T-helper 2 cell treated with Interferon-gamma antibody and Interleukin-4, amounts not matched to agents 100 ng/mL and 5 ng/mL, for 36 hours (primary cell): ENCODE results near the gene NOTCH4. TPM values are rescaled to one million over a fixed set of nuclear protein-coding genes. Genes with fewer than 3 reads are reported as not detected.
"Not testable (repeated sequence)": the region's sequence is repeated elsewhere in the genome, so short reads cannot be mapped to it uniquely, and the experiment has no call there.

Source experiments
- intact Hi-C: fragments of 100-400 bp; cut with micrococcal nuclease; formaldehyde crosslinking; loops from one replicate; pipeline ENCODE4 v1.15.1; 2023
- total RNA-seq: library from RNA; stranded (reverse); gene quantifications from 2 replicates; pipeline ENCODE4 v1.2.3, GENCODE V29; 2022

The NOTCH4 gene
- 0.16 and 0.18 TPM in 2 replicates for total RNA-seq

DNA sequence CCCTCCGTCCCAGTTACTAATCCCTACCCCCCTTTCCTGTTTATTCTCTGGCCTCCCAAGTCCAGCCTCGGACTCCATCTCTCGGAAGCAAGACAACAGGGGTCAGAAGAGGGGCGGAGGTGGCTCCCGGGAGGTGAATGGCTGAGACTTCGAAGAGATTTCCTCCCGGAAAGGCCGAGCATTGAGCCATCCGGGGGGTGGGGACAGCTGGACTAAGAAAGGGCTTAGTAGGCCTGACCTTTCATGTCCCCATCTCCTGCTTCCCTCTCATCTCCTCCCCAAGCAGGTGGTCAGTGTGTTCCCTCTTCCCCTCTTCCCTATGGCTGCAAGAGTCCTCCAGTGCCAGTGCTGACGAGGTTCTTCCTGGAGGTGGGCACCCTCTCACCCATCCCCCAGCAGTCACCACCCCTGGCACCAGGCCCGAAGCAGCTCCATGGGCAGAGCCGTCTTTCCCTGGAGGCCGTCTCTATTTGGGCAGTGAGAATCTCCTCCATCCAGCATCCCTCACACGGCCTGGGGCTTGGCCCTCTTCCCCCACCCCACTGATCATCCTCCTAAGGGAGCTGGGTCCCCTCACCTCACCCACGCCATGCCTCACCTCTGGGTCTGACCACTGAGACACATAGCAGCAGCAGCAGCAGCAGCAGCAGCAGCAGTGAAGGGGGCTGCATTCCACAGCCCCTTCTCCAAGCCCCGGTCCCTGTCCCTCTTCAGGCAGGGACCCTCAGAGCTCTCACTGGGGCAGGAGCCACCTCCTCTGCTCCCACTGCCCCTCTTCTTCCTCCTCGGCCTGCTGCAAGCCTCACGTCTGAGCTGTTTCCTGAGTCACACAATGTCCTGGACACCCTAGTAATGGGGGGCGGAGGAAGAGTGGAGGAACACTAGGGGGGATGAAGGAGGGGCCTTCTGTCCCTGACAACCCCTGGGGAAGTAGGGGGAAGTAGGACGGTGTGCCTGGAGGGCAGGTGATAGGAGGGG lies at the start of gene NOTCH4:
Gene NOTCH4 (minus strand): TSS at position 810 of the 978 bp plus-strand sequence. CDS start 139 bp downstream, at position 671.
- intact Hi-C loops: no loop called here

DNA sequence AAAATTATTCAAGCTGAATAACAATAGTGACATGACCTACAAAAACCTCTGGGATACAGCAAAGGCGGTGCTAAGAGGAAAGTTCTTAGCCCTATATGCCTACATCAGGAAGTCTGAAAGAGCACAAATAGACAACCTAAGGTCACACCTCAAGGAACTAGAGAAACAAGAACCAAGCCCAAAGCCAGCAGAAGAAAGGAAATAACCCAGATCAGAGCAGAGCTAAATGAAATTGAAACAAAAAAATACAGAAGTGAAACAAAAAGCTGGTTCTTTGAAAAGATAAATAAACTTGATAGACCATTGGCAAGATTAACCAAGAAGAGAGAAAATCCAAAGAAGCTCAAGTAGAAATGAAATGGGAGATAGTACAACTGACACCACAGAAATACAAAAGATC lies 47.6 kb upstream of the NOTCH4 start:
- intact Hi-C loops: no loop called here

- intact Hi-C loops: not testable (repeated sequence)
Observed at GRCh38 chr6:32268459-32268858, 44.6 kb upstream of the NOTCH4 start.

- intact Hi-C loops: no loop called here
Observed at GRCh38 chr6:32267035-32267434, 43.2 kb upstream of the NOTCH4 start.

DNA sequence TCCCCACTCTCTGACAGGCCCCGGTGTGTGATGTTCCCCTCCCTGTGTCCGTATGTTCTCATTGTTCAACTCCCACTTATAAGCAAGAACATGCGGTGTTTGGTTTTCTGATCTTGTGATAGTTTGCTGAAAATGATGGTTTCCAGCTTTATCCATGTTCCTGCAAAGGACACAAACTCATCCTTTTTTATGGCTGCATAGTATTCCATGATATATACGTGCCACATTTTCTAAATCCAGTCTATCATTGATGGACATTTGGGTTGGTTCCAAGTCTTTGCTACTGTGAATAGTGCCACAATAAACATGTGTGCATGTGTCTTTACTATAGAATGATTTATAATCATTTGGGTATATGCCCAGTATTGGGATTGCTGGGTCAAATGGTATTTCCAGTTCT lies 33.4 kb upstream of the NOTCH4 start:
- intact Hi-C loops: not testable (repeated sequence)

DNA sequence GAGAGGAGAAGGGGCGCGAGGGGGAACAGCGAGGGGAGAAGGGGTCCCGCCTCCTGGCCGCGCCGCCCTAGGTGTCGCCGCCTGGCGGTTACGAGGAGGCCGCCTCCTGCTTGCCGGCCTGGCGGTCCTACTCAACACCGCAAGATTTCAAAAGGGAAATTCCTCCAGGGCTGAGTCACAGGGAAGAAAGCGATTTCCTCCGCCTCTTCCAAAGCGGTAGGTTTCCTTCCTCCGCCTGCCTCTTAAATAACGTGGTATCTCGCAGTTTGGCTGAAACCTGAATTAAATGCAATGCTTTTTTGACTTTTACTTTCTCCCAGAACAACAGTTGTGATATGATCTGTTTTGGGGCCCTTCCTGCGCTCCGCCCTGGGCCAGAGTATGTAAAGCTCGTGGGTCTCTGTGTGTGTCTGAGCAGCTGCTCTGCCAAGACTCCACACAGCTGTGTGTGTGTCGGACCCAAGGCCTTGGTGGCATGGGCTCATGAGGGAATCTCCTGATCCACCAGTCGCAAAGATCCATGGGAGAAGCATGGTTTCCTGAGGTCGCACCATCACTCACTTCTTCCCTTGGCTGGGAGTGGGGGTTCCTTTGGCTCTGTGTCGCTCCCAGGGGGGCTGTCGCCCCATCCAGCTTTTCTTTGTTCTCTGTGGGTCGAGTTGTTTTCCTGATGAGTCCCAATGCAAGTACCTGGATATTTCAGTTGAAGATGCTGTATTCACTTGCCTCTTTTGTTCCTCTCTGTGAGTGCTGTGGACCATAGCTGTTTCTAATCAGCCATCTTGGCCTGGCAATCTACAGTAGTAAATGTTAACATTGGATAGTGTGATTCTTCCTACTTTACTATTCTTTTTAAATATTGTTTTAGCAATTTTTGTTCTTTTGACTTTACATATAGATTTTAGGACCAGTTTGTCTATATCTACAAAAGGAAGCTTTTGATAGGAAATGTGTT lies 31.6 kb upstream of the NOTCH4 start:
- intact Hi-C loops: no loop called here

GRCh38 chr6:32254761-32255198 lies 30.9 kb upstream of the NOTCH4 start:
- intact Hi-C loops: no loop called here

GRCh38 chr6:32252331-32253009 lies 28.6 kb upstream of the NOTCH4 start:
- intact Hi-C loops: no loop called here

- intact Hi-C loops: loop anchor here (5.0 to 10.0 kb wide), 2 partner anchors 166 to 548 kb away; no protein-coding TSS in a partner anchor
Observed at GRCh38 chr6:32249262-32249661, 25.4 kb upstream of the NOTCH4 start.

DNA sequence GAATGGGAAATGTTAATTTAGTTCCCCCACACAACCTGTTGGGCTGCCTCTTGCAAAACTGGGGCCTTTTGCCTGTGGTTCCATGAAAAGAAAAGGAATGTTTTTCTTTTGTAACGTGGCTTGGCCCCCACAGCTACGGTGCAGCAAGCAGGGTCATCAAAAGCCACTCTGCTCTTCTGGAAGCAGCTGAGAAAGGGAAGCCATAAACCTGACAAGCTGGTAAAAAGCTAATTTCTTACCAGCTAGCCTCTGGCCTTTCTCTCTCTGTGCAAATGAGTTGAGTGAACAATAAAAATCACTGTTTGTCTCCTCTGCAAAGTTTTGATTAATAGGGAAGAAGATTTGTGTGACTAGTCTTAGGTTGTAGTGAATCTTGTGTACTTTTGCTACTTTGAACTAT lies 23.5 kb upstream of the NOTCH4 start:
- intact Hi-C loops: loop anchor here (5.0 to 10.0 kb wide), 2 partner anchors 167 to 550 kb away; no protein-coding TSS in a partner anchor

DNA sequence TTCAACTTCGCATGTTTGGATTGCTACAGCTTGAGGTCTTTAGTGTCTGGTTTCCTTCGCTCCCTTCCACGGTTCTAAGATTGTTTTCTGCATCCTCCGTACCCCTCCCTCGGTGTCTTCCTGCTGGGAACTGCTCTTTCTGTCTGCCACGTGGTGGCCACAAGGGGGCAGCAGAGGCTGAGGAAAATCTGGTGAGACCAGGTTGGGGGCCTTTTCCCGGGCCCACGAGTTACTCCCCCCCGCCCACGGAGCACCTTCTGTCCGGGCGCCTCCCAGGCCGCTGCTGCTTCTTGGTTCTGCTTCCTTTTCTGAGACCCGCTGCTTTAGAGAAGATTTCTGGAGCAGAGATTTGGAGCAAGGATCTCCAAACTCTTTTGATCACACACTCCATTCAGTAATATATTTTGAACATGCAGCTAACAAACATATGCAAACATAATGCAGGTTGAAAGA lies 21.1 kb upstream of the NOTCH4 start:
- intact Hi-C loops: loop anchor here (5.0 to 10.0 kb wide), 2 partner anchors 170 to 552 kb away; no protein-coding TSS in a partner anchor

DNA sequence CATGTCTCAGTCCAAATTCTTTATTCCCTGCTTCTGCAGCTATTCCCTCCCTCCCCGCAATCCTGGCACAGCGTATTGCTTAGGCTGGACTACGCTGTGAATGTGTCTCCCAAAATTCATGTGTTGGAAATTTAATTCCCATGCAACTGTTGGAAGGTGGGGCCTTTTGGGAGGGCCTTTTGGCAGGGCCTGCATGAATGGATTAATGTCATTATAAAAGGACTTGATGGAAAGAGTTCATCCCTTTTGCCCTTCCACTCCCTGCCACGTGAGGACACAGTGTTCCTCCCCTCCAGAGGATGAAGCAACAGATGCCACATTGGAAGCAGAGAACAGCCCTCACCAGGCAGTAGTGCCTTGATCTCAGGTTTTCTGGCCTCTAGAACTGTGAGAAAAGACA lies 20.4 kb upstream of the NOTCH4 start:
- intact Hi-C loops: loop anchor here (10.0 kb wide), 1 partner anchor 171 kb away; no protein-coding TSS in a partner anchor

GRCh38 chr6:32242318-32242813 lies 18.5 kb upstream of the NOTCH4 start:
- intact Hi-C loops: loop anchor here (10.0 kb wide), 1 partner anchor 172 kb away; no protein-coding TSS in a partner anchor

- intact Hi-C loops: loop anchor here (10.0 kb wide), 1 partner anchor 174 kb away; no protein-coding TSS in a partner anchor
Observed at GRCh38 chr6:32240686-32241085, 16.8 kb upstream of the NOTCH4 start.

DNA sequence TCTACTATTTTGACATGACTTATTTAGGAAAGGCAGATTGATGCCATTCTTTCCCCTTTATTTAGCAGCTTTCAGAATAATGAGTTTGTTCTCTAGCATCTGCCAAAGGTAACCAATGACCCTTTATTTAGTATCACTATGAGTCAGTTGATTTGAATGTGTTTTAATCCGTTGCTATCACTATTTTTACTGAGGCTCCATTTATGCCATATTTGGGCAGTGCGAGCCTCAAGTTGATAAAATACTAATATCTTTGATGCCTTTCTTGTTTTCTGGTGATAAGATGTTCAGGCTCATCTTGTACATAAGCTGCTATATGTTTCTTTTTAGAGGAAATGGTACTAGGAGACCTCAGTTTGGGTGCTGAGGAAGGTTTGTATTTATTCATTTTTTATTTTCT lies 15.6 kb upstream of the NOTCH4 start:
- intact Hi-C loops: no loop called here

DNA sequence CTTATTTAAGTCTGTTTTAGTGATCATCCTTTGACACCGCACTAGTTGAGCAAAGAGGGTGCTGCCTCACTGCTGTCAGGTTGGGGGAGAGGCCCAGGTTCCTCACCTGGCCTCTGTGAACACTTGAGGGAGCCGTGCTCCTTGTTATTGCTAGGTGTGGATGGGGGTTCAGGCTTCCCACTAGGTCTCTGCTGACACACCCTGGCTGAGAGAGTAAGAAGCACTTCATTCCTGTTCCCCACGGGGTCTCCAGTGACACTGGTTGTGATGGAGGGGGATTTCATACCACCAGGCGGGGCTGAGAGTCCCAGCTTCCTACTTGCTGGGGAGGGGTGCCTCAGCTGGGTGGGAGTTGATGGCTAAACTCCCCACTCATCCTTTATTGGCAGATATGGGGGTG lies 11.1 kb upstream of the NOTCH4 start:
- intact Hi-C loops: no loop called here

GRCh38 chr6:32226434-32226833 lies 2.6 kb upstream of the NOTCH4 start:
- intact Hi-C loops: no loop called here

DNA sequence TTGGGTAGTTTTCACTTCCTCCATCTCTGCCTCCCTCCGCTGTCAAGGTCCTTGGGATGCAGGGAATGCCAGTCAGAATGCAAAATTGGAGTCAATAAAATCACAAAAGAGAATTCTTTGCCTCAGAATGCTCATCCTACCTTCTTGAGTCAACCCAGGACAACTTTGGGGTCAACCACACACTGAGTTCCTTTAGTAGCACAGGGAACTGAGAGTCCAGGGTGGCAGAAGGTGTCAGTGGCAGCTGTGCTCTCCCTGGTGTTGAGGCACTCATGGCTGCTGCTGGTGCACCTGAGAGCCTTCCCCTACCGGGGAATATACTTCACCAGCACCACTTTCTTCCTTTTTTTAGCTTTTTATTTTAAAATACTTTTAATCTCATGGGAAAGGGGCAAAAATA lies 829 bp upstream of the NOTCH4 start:
- intact Hi-C loops: no loop called here

GRCh38 chr6:32222333-32223230 lies 1.3 kb downstream of the NOTCH4 start:
- intact Hi-C loops: no loop called here
